Mucosa of rectum (tissue), 2 donors: Measurements from ENCODE around the gene ARHGAP45.
"Not testable (repeated sequence)": the region's sequence is repeated elsewhere in the genome, so short reads cannot be mapped to it uniquely, and the experiment has no call there.

ENCODE experiments used
- H3K27ac ChIP-seq, 2 donors: one replicate each; pipeline ENCODE4 v1.7.0; 2013; ENCODE audit warnings: inconsistent platforms in 2 of 2, low read depth in 2 of 2, low read length in 2 of 2
- H3K27me3 ChIP-seq, 2 donors: one replicate each; pipeline ENCODE4 v1.7.0; 2013; ENCODE audit warnings: low read length in 2 of 2; ENCODE audit not compliant: control insufficient read depth in 2 of 2, insufficient read depth in 2 of 2
- H3K36me3 ChIP-seq, 2 donors: one replicate each; pipeline ENCODE4 v1.7.0; 2013; ENCODE audit warnings: low read length in 2 of 2; ENCODE audit not compliant: control insufficient read depth in 2 of 2, insufficient read depth in 2 of 2
- H3K4me1 ChIP-seq, 2 donors: one replicate each; pipeline ENCODE4 v1.7.0; 2013; ENCODE audit warnings: low read length in 2 of 2, mild to moderate bottlenecking in 1 of 2; ENCODE audit not compliant: control insufficient read depth in 2 of 2, insufficient read depth in 2 of 2
- H3K4me3 ChIP-seq, 2 donors: one replicate each; pipeline ENCODE4 v1.7.0; 2013; ENCODE audit warnings: low read length in 2 of 2
- H3K9ac ChIP-seq, 2 donors: one replicate each; pipeline ENCODE4 v1.7.0; 2013; ENCODE audit warnings: low read length in 2 of 2, low read depth in 1 of 2, mild to moderate bottlenecking in 1 of 2
- H3K9me3 ChIP-seq, 2 donors: one replicate each; pipeline ENCODE4 v1.7.0; 2013; ENCODE audit warnings: low read length in 2 of 2; ENCODE audit not compliant: control insufficient read depth in 2 of 2
- donor health status: healthy.
- donor health status: Normal muscosa, but diverticular disease.

Gene ARHGAP45, protein sequence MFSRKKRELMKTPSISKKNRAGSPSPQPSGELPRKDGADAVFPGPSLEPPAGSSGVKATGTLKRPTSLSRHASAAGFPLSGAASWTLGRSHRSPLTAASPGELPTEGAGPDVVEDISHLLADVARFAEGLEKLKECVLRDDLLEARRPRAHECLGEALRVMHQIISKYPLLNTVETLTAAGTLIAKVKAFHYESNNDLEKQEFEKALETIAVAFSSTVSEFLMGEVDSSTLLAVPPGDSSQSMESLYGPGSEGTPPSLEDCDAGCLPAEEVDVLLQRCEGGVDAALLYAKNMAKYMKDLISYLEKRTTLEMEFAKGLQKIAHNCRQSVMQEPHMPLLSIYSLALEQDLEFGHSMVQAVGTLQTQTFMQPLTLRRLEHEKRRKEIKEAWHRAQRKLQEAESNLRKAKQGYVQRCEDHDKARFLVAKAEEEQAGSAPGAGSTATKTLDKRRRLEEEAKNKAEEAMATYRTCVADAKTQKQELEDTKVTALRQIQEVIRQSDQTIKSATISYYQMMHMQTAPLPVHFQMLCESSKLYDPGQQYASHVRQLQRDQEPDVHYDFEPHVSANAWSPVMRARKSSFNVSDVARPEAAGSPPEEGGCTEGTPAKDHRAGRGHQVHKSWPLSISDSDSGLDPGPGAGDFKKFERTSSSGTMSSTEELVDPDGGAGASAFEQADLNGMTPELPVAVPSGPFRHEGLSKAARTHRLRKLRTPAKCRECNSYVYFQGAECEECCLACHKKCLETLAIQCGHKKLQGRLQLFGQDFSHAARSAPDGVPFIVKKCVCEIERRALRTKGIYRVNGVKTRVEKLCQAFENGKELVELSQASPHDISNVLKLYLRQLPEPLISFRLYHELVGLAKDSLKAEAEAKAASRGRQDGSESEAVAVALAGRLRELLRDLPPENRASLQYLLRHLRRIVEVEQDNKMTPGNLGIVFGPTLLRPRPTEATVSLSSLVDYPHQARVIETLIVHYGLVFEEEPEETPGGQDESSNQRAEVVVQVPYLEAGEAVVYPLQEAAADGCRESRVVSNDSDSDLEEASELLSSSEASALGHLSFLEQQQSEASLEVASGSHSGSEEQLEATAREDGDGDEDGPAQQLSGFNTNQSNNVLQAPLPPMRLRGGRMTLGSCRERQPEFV

DNA sequence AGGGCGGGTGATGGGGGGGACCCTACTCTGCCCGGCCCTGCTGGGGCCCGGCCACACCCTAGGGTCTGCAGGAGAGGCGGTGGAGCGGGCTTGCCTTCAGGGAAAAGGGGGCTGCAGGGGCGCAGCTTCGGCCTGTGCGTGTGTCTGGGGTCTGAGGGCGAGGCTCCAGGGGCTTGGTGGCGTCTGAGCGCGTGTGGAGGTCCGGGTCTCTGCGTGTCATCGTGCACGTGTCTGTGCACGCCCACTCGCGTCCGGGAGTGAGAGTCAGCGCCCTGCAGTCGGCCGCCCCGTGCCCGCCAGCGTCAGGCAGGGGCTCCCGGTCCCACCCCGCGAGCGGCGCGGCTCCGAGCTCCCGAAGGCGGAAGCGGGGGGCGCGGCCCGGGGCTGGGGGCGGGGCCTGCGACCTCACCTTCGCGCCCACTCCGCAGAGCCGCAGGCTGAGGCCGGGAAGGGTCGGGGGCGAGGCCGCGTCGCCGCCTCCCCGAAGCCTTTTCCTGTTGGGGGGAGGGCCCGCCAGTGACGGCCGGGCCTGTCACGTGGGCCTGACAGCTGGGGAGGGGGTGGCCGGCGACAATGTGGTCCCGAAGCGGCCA lies at the start of gene ARHGAP45:
ARHGAP45 (plus strand) TSS at position 420 of the 593 bp plus-strand sequence. CDS start 239 bp downstream, outside the sequence.
- Histone ChIP-seq H3K9ac (peak within 1 kb of the TSS; percentile 47 to 55), H3K9me3 (no peaks in the 10 kb centered on the region), H3K27ac (peak within 1 kb of the TSS; percentile 57 to 80), H3K27me3 (peaks cover 5 to 34% of the 10 kb centered on the region in 2 donors), H3K4me1 (peaks cover 30 to 39% of the 10 kb centered on the region in 2 donors), H3K36me3 (no peaks in the 10 kb centered on the region), H3K4me3 (peak within 1 kb of the TSS; percentile 53 to 59)

DNA sequence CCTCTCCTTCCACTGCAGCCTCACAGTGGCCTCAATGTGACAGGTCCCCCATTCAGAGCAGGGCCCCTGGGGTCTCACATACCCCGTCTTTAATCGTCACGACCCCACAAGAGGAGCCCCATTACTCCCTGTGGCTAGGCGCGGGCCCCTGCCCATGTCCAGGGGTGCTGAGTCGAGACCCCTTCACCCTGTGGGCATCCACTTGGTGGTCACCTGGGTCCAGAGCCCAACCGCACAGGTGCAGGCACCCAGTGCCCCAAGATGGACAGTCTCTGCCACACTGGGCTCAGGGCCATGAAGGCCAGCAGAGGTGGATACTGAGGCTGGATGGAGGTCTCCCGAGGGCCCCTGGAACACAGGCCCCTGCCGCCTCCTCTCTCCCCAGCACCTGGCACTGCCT lies 49.1 kb upstream of the ARHGAP45 start:
- no peaks in the 10 kb centered on the region for H3K27me3 ChIP-seq
- peaks cover 45 to 52% of the 10 kb centered on the region in 2 donors for H3K4me1 ChIP-seq
- peak overlapping the region; percentile 42 to 43 for H3K4me3 ChIP-seq
- H3K9me3 ChIP-seq: no peaks in the 10 kb centered on the region
- H3K9ac ChIP-seq: peak overlapping the region in 1 of 2 donors; percentile 46
- peak overlapping the region; percentile 78 to 87 for H3K27ac ChIP-seq
- H3K36me3 ChIP-seq: peaks cover 11 to 15% of the 10 kb centered on the region in 2 donors

- Histone ChIP-seq H3K27me3 (no peaks in the 10 kb centered on the region), H3K36me3 (peaks cover 6 to 12% of the 10 kb centered on the region in 2 donors), H3K4me1 (peaks cover 45 to 52% of the 10 kb centered on the region in 2 donors), H3K27ac (peak overlapping the region; percentile 2 to 78), H3K9ac (peak overlapping the region in 1 of 2 donors; percentile 46), H3K9me3 (no peaks in the 10 kb centered on the region), H3K4me3 (no peak overlapping the region)
These were observed 48.6 kb upstream of the ARHGAP45 start for GRCh38 chr19:1018393-1018792.

GRCh38 chr19:1018932-1019615 lies 47.9 kb upstream of the ARHGAP45 start:
- no peaks in the 10 kb centered on the region for H3K27me3 ChIP-seq
- H3K4me3 ChIP-seq: peak overlapping the region; percentile 89 to 96
- peaks cover 3 to 5% of the 10 kb centered on the region in 2 donors for H3K36me3 ChIP-seq
- peak overlapping the region; percentile 26 to 96 for H3K9ac ChIP-seq
- no peak overlapping the region for H3K27ac ChIP-seq
- peaks cover 45 to 52% of the 10 kb centered on the region in 2 donors for H3K4me1 ChIP-seq
- no peaks in the 10 kb centered on the region for H3K9me3 ChIP-seq

DNA sequence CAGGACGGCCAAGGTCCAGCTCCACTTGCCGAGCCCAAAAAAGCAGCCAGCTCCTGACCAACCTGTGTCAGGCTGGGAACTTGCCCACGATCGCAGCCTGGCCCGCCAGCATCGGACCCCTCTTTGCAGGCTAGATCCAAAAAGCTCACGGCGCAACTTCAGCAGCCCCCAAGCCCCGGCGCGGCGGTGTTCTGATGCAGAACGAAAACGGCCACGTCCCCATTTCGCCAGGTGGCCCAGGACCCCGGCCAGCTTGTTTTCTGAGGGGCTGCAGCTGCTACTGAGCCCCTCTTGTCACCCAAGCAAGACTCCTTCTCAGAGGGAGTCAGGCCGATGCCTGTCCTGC lies 47.4 kb upstream of the ARHGAP45 start:
- H3K27ac ChIP-seq: peak overlapping the region in 1 of 2 donors; percentile 92

DNA sequence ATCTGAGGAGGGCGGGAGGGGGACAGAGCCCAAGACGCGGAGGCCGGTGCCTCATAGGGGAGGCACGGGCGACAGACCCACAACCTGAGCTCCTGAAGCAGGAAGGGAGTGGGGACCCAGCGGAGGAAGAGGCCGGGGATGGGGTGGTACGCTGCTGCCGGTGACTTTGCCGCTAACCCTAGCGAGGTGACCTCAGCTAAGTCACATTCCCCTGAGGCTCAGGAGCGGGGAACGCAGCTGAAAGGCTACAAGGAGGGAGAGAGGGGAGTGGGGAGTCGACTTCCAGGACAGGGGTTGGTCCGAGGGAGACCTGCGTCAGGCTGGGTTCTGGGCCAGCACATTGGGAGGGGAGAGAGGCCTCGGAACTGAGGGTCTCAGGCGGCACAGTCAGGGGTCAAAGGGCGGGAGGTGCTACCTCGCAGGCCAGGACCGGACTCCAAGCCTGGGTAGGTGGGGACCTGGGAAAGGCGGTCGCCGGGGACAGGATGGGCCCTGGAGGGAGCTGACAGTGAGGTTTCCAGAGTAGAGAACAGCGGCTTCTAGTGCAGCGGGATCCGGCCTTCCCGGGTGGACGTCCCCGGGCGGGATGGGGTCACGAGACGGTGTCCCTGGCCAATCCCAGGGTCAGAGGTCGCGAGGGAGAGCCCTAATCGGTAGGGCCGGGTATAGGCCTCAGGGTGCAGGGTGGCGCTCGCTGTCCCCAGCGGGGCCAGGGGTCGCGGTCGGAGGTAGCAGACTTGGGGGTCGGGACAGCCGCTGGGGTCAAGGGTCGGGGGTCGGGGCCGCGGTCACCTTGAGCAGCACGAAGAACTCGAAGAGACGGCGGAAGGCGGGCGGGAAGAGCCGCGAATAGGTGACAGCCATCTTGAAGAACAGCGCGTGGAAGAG lies 46.7 kb upstream of the ARHGAP45 start:
- H3K4me1 ChIP-seq: peaks cover 43 to 50% of the 10 kb centered on the region in 2 donors
- no peaks in the 10 kb centered on the region for H3K27me3 ChIP-seq
- no peaks in the 10 kb centered on the region for H3K9me3 ChIP-seq
- peaks cover 3 to 4% of the 10 kb centered on the region in 2 donors for H3K36me3 ChIP-seq
- H3K4me3 ChIP-seq: peak overlapping the region; percentile 89 to 96
- peak overlapping the region; percentile 86 to 92 for H3K27ac ChIP-seq
- peak overlapping the region; percentile 85 to 96 for H3K9ac ChIP-seq

More for the DNA sequence above, 47.4 kb upstream of the ARHGAP45 start:
- Histone ChIP-seq H3K9ac (peak overlapping the region; percentile 85 to 96), H3K36me3 (peaks cover 3 to 4% of the 10 kb centered on the region in 2 donors), H3K4me1 (peaks cover 45 to 52% of the 10 kb centered on the region in 2 donors), H3K4me3 (peak overlapping the region; percentile 89 to 96), H3K9me3 (no peaks in the 10 kb centered on the region), H3K27me3 (no peaks in the 10 kb centered on the region)

GRCh38 chr19:1020868-1021425 lies 46.0 kb upstream of the ARHGAP45 start, which contains the start of gene TMEM259:
TSS of gene TMEM259 (minus strand) at chr19:1021123. CDS start at chr19:1020996, 127 bp downstream.
- H3K9me3 ChIP-seq: no peaks in the 10 kb centered on the region
- H3K4me1 ChIP-seq: peaks cover 41 to 47% of the 10 kb centered on the region in 2 donors
- peak within 1 kb of the TSS; percentile 86 to 92 for H3K27ac ChIP-seq
- H3K9ac ChIP-seq: peak within 1 kb of the TSS; percentile 85 to 96
- peaks cover 3 to 4% of the 10 kb centered on the region in 2 donors for H3K36me3 ChIP-seq
- no peaks in the 10 kb centered on the region for H3K27me3 ChIP-seq
- peak within 1 kb of the TSS; percentile 89 to 96 for H3K4me3 ChIP-seq

DNA sequence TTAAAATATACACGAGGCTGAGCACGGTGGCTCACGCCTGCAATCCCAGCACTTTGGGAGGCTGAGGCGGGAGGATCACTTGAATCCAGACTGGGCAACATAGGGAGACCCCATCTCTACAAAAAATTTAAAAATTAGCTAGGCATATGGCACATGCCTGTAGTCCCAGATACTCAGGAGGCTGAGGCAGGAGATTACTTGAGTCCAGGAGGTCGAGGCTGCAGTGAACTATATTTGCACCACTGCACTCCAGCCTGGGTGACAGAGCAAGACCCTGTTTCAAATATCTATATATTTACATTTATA lies 43.1 kb upstream of the ARHGAP45 start:
- not testable (repeated sequence) for H3K27me3 ChIP-seq, H3K9ac ChIP-seq, H3K9me3 ChIP-seq, H3K4me3 ChIP-seq, H3K36me3 ChIP-seq, H3K27ac ChIP-seq
- peaks cover 27 to 31% of the 10 kb centered on the region in 2 donors for H3K4me1 ChIP-seq
